GM12878 (cell line): ENCODE data around the gene GRAMD1B. TPM values are rescaled to one million over a fixed set of nuclear protein-coding genes. Genes with fewer than 3 reads are reported as not detected.
A peak's percentile ranks its signal among the peaks of the same experiment; 100 is the strongest.

Source experiments
- BHLHE40 ChIP-seq, 2 experiments: fragments of 450-650 bp in 1 of 2; IDR thresholded peaks; 2 replicates each; pipeline ENCODE4 v1.6.1; 2011 to 2017; ENCODE audit warnings: low read depth in 2 of 2, borderline replicate concordance in 1 of 2, improper control_type of control experiment in 1 of 2, low read length in 1 of 2, mild to moderate bottlenecking in 1 of 2
- KLF5 ChIP-seq: fragments of 450-650 bp; IDR thresholded peaks from 2 replicates; pipeline ENCODE4 v1.6.1; 2014; ENCODE audit warnings: mild to moderate bottlenecking; ENCODE audit not compliant: partially characterized antibody
- LARP7 ChIP-seq: fragments of 450-650 bp; IDR thresholded peaks from 2 replicates; pipeline ENCODE4 v1.6.1; 2017; ENCODE audit warnings: mild to moderate bottlenecking
- NFYB ChIP-seq: IDR thresholded peaks from 2 replicates; pipeline ENCODE4 v1.6.1; 2011; ENCODE audit warnings: low read depth, mild to moderate bottlenecking, low read length, improper control_type of control experiment, moderate library complexity; ENCODE audit not compliant: insufficient read depth
- PAX5 ChIP-seq: IDR thresholded peaks from 2 replicates; pipeline ENCODE4 v1.6.1; 2011; ENCODE audit warnings: low read depth, low read length, borderline replicate concordance
- SMAD5 ChIP-seq: IDR thresholded peaks from 2 replicates; pipeline ENCODE4 v1.6.1; 2016; ENCODE audit warnings: antibody characterized with exemption, low read depth
- SRF ChIP-seq, 2 experiments: IDR thresholded peaks; 2 replicates each; pipeline ENCODE4 v1.6.1; 2011; ENCODE audit warnings: low read depth in 2 of 2, low read length in 2 of 2, mild to moderate bottlenecking in 1 of 2, moderate library complexity in 1 of 2
- SUZ12 ChIP-seq: fragments of 200-600 bp; sonication (generic); IDR thresholded peaks from one replicate; pipeline ENCODE4 v1.6.1; 2018; ENCODE audit warnings: antibody characterized with exemption, mild to moderate bottlenecking; ENCODE audit not compliant: unreplicated experiment
- TAF1 ChIP-seq: IDR thresholded peaks from 2 replicates; pipeline ENCODE4 v1.6.1; 2011; ENCODE audit warnings: mild to moderate bottlenecking, low read depth, low read length, borderline replicate concordance
- TCF7 ChIP-seq: IDR thresholded peaks from 2 replicates; pipeline ENCODE4 v1.6.1; 2014; ENCODE audit warnings: antibody characterized with exemption, borderline replicate concordance
- polyA plus RNA-seq, 11 experiments: library from polyadenylated mRNA; depleted of rRNA in 4 of 11; unstranded in 6 of 11; stranded (reverse) in 5 of 11; fragments of >200 nt; fragmentation: Nextera tagmentation in 4 of 11; fragmentation: Illumina TruSeq in 1 of 11; extraction: Ambion mirVana in 4 of 11; extraction: Trizol in 1 of 11; gene quantifications; 1 replicate in 1 of 11; 2 replicates in 10 of 11; pipeline versions ENCODE4 v1.2.1 to v1.2.3, GENCODE V29; 2011 to 2016; ENCODE audit warnings: inconsistent platforms in 2 of 11, missing spikeins in 2 of 11, low read depth in 1 of 11
- total RNA-seq, 4 experiments: library from RNA; depleted of rRNA in 3 of 4; stranded (reverse); fragments of >200 nt in 3 of 4; fragmentation: Illumina TruSeq in 1 of 4; extraction: Trizol in 1 of 4; gene quantifications; 2 replicates each; pipeline versions ENCODE4 v1.2.1 to v1.2.3, GENCODE V29; 2013 to 2021
- TF ChIP-seq, protein P1 (sequence below), 3 experiments: IDR thresholded peaks in 2 of 3; conservative IDR thresholded peaks in 1 of 3; 2 replicates each; pipeline ENCODE4 v1.5.1; 2011; ENCODE audit warnings: low read depth in 3 of 3, low read length in 3 of 3, mild to moderate bottlenecking in 3 of 3, control low read depth in 2 of 3, moderate library complexity in 2 of 3, inconsistent platforms in 1 of 3, mixed read lengths in 1 of 3; ENCODE audit not compliant: control insufficient read depth in 2 of 3, insufficient read depth in 1 of 3; ENCODE audit errors: extremely low read depth in 1 of 3
- TF ChIP-seq, protein P2 (sequence below): fragments of 450-650 bp; IDR thresholded peaks from 2 replicates; pipeline ENCODE4 v1.6.1; 2017; ENCODE audit warnings: mild to moderate bottlenecking, moderate library complexity
- TF ChIP-seq, protein P3 (sequence below): fragments of 450-650 bp; IDR thresholded peaks from 2 replicates; pipeline ENCODE4 v1.6.1; 2017; ENCODE audit warnings: mild to moderate bottlenecking, low read depth, inconsistent platforms; ENCODE audit not compliant: poor library complexity, severe bottlenecking
- TF ChIP-seq, protein P4 (sequence below): fragments of 450-650 bp; IDR thresholded peaks from 2 replicates; pipeline ENCODE4 v1.6.1; 2017; ENCODE audit warnings: low read depth, mild to moderate bottlenecking, moderate library complexity
- TF ChIP-seq, protein P5 (sequence below): IDR thresholded peaks from 2 replicates; pipeline ENCODE4 v1.6.1; 2012; ENCODE audit warnings: low read length, inconsistent platforms

GRAMD1B gene
- total and polyA plus RNA-seq, 10 of the 15 experiments (the other 5 are each of a cell fraction or from before 2014, with no cell fraction given), result 1.9 to 49.1 (median 26.9) TPM

DNA sequence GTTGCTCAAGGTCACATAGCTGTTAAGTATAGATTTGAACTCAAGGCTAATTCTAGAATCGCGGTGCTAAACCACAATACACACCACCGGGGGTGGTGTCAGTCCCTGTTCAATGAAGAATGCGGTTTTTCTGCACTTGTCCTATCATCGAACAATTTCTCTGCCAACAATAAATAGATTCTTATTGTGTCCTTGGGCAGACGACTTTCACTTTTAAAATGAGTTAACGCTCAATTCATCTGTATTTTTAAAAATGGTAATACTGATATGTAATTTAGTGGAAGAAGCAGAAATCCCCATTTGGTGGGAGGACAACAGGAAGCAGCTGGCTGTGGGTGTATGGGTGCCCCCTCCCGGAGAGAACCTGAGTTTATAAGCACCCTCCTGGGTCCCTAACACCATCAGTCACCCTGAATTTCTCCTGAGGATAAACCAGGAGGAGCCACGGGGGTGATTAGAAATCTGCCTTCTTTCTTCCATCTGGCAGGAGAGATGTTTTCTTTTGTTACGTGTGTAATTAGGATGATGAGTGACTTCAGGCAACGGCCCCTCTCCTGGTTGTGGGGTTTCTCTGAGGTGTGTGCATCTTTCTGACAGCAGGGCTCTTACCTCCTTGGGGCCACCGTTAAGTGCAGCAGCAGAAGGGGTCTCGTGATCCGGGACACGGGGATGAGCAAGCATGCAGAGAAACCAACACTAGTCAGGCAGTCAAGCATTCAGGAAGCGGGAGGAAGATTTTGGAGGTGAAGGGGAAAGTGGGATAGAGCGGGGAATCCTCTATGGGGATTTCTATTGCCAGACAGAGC lies 87.7 kb downstream of the GRAMD1B start (continued):
- TF ChIP-seq, protein P1, sequence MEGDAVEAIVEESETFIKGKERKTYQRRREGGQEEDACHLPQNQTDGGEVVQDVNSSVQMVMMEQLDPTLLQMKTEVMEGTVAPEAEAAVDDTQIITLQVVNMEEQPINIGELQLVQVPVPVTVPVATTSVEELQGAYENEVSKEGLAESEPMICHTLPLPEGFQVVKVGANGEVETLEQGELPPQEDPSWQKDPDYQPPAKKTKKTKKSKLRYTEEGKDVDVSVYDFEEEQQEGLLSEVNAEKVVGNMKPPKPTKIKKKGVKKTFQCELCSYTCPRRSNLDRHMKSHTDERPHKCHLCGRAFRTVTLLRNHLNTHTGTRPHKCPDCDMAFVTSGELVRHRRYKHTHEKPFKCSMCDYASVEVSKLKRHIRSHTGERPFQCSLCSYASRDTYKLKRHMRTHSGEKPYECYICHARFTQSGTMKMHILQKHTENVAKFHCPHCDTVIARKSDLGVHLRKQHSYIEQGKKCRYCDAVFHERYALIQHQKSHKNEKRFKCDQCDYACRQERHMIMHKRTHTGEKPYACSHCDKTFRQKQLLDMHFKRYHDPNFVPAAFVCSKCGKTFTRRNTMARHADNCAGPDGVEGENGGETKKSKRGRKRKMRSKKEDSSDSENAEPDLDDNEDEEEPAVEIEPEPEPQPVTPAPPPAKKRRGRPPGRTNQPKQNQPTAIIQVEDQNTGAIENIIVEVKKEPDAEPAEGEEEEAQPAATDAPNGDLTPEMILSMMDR (IDR thresholded peaks at IDR 0.05 in 2 of 3, conservative IDR thresholded peaks at IDR 0.05 in 1 of 3; ENCODE audit: control insufficient read depth in 2 of 3, extremely low read depth in 1 of 3, insufficient read depth in 1 of 3, low read depth in 3 of 3, low read length in 3 of 3), result peak; percentile 8 to 33 (median 25); a peak in 3 of 6 replicates
- TF ChIP-seq, protein P2, sequence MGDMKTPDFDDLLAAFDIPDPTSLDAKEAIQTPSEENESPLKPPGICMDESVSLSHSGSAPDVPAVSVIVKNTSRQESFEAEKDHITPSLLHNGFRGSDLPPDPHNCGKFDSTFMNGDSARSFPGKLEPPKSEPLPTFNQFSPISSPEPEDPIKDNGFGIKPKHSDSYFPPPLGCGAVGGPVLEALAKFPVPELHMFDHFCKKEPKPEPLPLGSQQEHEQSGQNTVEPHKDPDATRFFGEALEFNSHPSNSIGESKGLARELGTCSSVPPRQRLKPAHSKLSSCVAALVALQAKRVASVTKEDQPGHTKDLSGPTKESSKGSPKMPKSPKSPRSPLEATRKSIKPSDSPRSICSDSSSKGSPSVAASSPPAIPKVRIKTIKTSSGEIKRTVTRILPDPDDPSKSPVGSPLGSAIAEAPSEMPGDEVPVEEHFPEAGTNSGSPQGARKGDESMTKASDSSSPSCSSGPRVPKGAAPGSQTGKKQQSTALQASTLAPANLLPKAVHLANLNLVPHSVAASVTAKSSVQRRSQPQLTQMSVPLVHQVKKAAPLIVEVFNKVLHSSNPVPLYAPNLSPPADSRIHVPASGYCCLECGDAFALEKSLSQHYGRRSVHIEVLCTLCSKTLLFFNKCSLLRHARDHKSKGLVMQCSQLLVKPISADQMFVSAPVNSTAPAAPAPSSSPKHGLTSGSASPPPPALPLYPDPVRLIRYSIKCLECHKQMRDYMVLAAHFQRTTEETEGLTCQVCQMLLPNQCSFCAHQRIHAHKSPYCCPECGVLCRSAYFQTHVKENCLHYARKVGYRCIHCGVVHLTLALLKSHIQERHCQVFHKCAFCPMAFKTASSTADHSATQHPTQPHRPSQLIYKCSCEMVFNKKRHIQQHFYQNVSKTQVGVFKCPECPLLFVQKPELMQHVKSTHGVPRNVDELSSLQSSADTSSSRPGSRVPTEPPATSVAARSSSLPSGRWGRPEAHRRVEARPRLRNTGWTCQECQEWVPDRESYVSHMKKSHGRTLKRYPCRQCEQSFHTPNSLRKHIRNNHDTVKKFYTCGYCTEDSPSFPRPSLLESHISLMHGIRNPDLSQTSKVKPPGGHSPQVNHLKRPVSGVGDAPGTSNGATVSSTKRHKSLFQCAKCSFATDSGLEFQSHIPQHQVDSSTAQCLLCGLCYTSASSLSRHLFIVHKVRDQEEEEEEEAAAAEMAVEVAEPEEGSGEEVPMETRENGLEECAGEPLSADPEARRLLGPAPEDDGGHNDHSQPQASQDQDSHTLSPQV, result no peak
- TF ChIP-seq SMAD5, result no peak
- TF ChIP-seq KLF5, result no peak
- TF ChIP-seq NFYB, result no peak
- no peak for TF ChIP-seq SUZ12
- no peak for TF ChIP-seq TAF1
- no peak for TF ChIP-seq PAX5
- TF ChIP-seq TCF7, result no peak
- peak; percentile 48 to 55; a peak in 2 of 4 replicates for TF ChIP-seq BHLHE40 (IDR thresholded peaks at IDR 0.05; ENCODE audit: borderline replicate concordance in 1 of 2, low read depth in 2 of 2, low read length in 1 of 2)
- no peak for TF ChIP-seq SRF (IDR thresholded peaks at IDR 0.05; ENCODE audit: low read depth in 2 of 2, low read length in 2 of 2)
- TF ChIP-seq, protein P3, sequence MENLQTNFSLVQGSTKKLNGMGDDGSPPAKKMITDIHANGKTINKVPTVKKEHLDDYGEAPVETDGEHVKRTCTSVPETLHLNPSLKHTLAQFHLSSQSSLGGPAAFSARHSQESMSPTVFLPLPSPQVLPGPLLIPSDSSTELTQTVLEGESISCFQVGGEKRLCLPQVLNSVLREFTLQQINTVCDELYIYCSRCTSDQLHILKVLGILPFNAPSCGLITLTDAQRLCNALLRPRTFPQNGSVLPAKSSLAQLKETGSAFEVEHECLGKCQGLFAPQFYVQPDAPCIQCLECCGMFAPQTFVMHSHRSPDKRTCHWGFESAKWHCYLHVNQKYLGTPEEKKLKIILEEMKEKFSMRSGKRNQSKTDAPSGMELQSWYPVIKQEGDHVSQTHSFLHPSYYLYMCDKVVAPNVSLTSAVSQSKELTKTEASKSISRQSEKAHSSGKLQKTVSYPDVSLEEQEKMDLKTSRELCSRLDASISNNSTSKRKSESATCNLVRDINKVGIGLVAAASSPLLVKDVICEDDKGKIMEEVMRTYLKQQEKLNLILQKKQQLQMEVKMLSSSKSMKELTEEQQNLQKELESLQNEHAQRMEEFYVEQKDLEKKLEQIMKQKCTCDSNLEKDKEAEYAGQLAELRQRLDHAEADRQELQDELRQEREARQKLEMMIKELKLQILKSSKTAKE, result peak; percentile 76
- TF ChIP-seq, protein P4, sequence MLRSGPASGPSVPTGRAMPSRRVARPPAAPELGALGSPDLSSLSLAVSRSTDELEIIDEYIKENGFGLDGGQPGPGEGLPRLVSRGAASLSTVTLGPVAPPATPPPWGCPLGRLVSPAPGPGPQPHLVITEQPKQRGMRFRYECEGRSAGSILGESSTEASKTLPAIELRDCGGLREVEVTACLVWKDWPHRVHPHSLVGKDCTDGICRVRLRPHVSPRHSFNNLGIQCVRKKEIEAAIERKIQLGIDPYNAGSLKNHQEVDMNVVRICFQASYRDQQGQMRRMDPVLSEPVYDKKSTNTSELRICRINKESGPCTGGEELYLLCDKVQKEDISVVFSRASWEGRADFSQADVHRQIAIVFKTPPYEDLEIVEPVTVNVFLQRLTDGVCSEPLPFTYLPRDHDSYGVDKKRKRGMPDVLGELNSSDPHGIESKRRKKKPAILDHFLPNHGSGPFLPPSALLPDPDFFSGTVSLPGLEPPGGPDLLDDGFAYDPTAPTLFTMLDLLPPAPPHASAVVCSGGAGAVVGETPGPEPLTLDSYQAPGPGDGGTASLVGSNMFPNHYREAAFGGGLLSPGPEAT, result peak; percentile 84; the same call in 1 of the 2 replicates
- TF ChIP-seq LARP7, result no peak
- TF ChIP-seq, protein P5, sequence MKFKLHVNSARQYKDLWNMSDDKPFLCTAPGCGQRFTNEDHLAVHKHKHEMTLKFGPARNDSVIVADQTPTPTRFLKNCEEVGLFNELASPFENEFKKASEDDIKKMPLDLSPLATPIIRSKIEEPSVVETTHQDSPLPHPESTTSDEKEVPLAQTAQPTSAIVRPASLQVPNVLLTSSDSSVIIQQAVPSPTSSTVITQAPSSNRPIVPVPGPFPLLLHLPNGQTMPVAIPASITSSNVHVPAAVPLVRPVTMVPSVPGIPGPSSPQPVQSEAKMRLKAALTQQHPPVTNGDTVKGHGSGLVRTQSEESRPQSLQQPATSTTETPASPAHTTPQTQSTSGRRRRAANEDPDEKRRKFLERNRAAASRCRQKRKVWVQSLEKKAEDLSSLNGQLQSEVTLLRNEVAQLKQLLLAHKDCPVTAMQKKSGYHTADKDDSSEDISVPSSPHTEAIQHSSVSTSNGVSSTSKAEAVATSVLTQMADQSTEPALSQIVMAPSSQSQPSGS, result peak; percentile 58; the same call in 1 of the 2 replicates
